Stomach (tissue), 4 donors: ENCODE measurements around the gene RABGAP1L.

Source experiments
- EP300 ChIP-seq: sonication (generic); formaldehyde crosslinking; IDR thresholded peaks from one replicate; pipeline ENCODE4 v1.6.1; 2017; ENCODE audit warnings: antibody characterized with exemption
- POLR2A ChIP-seq, 4 donors: fragments of 450-650 bp; IDR thresholded peaks; one replicate each; pipeline ENCODE4 v1.6.1; 2016; ENCODE audit warnings: antibody characterized with exemption in 4 of 4, control low read depth in 2 of 4, mild to moderate bottlenecking in 1 of 4, moderate library complexity in 1 of 4
- POLR2AphosphoS5 ChIP-seq, 3 donors: sonication (generic); formaldehyde crosslinking; IDR thresholded peaks; one replicate each; pipeline ENCODE4 v1.6.1; 2016; ENCODE audit warnings: antibody characterized with exemption in 3 of 3
- TF ChIP-seq, protein P1 (sequence below), 7 experiments: fragments of 450-650 bp in 4 of 7; fragments of 200-600 bp in 3 of 7; sonication (generic) in 3 of 7; IDR thresholded peaks; one replicate each; pipeline ENCODE4 v1.5.1; 2016 to 2019; ENCODE audit warnings: antibody characterized with exemption in 7 of 7, control low read depth in 2 of 7, mild to moderate bottlenecking in 1 of 7

DNA sequence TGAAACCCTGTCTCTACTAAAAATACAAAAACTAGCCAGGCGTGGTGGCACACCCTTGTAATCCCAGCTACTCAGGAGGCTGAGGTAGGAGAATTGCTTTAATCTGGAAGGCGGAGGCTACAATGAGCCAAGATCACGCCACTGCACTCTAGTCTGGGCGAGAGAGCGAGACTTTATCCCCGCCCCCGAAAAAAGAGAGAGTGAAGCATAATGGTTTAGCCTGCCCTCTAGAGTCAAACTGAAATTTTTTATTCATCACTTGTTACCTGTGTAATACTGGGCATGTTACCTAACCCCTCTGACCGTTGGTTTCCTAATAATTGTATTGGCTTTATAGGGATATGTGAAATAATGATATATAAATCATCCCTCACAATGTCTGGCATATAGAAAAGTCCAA is 307.3 kb downstream of the RABGAP1L start:
- TF ChIP-seq POLR2A (IDR thresholded peaks at IDR 0.05) (no peak), EP300 (no peak), POLR2AphosphoS5 (IDR thresholded peaks at IDR 0.05) (no peak)
- TF ChIP-seq, protein P1, sequence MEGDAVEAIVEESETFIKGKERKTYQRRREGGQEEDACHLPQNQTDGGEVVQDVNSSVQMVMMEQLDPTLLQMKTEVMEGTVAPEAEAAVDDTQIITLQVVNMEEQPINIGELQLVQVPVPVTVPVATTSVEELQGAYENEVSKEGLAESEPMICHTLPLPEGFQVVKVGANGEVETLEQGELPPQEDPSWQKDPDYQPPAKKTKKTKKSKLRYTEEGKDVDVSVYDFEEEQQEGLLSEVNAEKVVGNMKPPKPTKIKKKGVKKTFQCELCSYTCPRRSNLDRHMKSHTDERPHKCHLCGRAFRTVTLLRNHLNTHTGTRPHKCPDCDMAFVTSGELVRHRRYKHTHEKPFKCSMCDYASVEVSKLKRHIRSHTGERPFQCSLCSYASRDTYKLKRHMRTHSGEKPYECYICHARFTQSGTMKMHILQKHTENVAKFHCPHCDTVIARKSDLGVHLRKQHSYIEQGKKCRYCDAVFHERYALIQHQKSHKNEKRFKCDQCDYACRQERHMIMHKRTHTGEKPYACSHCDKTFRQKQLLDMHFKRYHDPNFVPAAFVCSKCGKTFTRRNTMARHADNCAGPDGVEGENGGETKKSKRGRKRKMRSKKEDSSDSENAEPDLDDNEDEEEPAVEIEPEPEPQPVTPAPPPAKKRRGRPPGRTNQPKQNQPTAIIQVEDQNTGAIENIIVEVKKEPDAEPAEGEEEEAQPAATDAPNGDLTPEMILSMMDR (IDR thresholded peaks at IDR 0.05), result no peak
